ENCODE data around the gene LNX1. TPM values are rescaled to one million over a fixed set of nuclear protein-coding genes. Genes with fewer than 3 reads are reported as not detected.

LNX1 gene
- total RNA-seq, 5 donors from 2014 or later (not counting 1 experiment from before 2014, with no cell fraction given): 0.45 TPM; not detected in 4

DNA sequence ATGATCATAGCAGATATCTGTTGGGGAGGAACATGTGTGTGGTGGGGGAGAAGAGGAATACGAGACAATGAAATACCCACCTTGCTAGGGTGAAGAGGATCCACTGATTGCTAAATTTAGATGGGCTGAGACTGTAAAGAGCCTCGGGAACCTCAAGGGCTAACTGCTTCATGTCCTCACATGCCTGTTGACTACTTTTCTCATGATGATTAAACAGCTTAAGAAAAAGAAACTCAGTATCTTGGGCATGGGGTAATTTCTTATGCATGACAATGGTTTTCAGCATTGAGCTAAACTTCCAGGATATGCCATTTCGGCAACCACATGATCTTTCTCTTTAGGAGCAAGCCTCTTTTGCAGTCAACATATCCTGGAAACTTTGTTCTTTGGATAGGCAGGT lies 3.9 kb upstream of the LNX1 start:
- H3K27me3 Mint-ChIP-seq: peaks cover 41 to 54% of the 10 kb centered on the region in 2 donors
- H3K9me3 ChIP-seq: no peaks in the 10 kb centered on the region
- no peaks in the 10 kb centered on the region for H3K36me3 ChIP-seq (ENCODE audit: control insufficient read depth in 2 of 2, extremely low read depth in 1 of 2, insufficient read depth in 1 of 2, low read length in 1 of 2)
- ATAC-seq (replicated peaks in 1 of 4): no peak
- H3K4me3 Mint-ChIP-seq: no peak overlapping the region
- CTCF ChIA-PET: no interaction called here
- H3K4me1 Mint-ChIP-seq: peaks cover 3 to 18% (median 9%) of the 10 kb centered on the region in 3 donors
- no peaks in the 10 kb centered on the region for H3K36me3 Mint-ChIP-seq
- H3K27ac Mint-ChIP-seq: no peak overlapping the region
- no peak overlapping the region for H3K27ac ChIP-seq (ENCODE audit: low read length)
- H3K4me1 ChIP-seq (ENCODE audit: control insufficient read depth in 1 of 2, extremely low read depth in 1 of 2, insufficient read depth in 2 of 2, low read length in 2 of 2): peaks cover 0 to 5% of the 10 kb centered on the region in 2 experiments
- no peak for DNase-seq
- POLR2A ChIA-PET: no interaction called here
- peaks cover 0 to 21% of the 10 kb centered on the region in 2 experiments for H3K27me3 ChIP-seq (replicated peaks in 1 of 2; ENCODE audit: control insufficient read depth in 2 of 2, extremely low read depth in 1 of 2, insufficient read depth in 2 of 2, low read length in 1 of 2)
- no peaks in the 10 kb centered on the region for H3K9me3 Mint-ChIP-seq
- no peak overlapping the region for H3K4me3 ChIP-seq (ENCODE audit: control insufficient read depth in 1 of 2, extremely low read depth in 1 of 2, low read length in 1 of 2)
- 71% methylated on average over 1 of the region's 3 CpGs for WGBS (ENCODE audit: insufficient coverage)

DNA sequence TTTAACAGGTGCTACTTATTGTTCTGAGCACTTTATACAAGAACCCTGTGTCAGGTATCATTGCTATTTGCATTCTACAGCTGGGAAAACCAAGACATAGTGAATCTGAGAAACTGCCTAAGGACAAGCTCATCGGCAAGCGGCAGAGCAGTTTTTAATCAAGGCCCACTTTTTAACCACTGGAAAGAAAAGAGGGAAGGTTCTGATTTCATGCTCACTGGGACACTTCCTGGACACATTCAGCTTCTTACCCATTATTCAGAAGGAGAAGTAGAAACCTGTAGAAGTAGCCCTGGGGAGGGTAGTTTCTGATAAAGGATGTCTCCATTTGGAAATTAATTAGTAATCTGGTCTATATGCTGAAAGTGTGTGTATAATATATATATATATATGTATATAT lies 2.5 kb upstream of the LNX1 start:
- Histone ChIP-seq H3K4me3 (ENCODE audit: control insufficient read depth in 1 of 2, extremely low read depth in 1 of 2, low read length in 1 of 2) (no peak overlapping the region), H3K9me3 (no peaks in the 10 kb centered on the region), H3K36me3 (ENCODE audit: control insufficient read depth in 2 of 2, extremely low read depth in 1 of 2, insufficient read depth in 1 of 2, low read length in 1 of 2) (no peaks in the 10 kb centered on the region), H3K27me3 (replicated peaks in 1 of 2; ENCODE audit: control insufficient read depth in 2 of 2, extremely low read depth in 1 of 2, insufficient read depth in 2 of 2, low read length in 1 of 2) (peaks cover 0 to 24% of the 10 kb centered on the region in 2 experiments), H3K27ac (ENCODE audit: low read length) (no peak overlapping the region), H3K4me1 (ENCODE audit: control insufficient read depth in 1 of 2, extremely low read depth in 1 of 2, insufficient read depth in 2 of 2, low read length in 2 of 2) (peaks cover 0 to 5% of the 10 kb centered on the region in 2 experiments)
- ATAC-seq (replicated peaks in 1 of 4): no peak
- DNase-seq: no peak
- Mint-ChIP-seq H3K27me3 (peaks cover 48 to 63% of the 10 kb centered on the region in 2 donors), H3K9me3 (no peaks in the 10 kb centered on the region), H3K4me1 (peaks cover 3 to 18% (median 9%) of the 10 kb centered on the region in 3 donors), H3K4me3 (no peak overlapping the region), H3K36me3 (no peaks in the 10 kb centered on the region), H3K27ac (no peak overlapping the region)
- CTCF ChIA-PET: no interaction called here
- no CpG with 5 or more reads among the region's 2 CpGs for WGBS (ENCODE audit: insufficient coverage)
- POLR2A ChIA-PET: no interaction called here

DNA sequence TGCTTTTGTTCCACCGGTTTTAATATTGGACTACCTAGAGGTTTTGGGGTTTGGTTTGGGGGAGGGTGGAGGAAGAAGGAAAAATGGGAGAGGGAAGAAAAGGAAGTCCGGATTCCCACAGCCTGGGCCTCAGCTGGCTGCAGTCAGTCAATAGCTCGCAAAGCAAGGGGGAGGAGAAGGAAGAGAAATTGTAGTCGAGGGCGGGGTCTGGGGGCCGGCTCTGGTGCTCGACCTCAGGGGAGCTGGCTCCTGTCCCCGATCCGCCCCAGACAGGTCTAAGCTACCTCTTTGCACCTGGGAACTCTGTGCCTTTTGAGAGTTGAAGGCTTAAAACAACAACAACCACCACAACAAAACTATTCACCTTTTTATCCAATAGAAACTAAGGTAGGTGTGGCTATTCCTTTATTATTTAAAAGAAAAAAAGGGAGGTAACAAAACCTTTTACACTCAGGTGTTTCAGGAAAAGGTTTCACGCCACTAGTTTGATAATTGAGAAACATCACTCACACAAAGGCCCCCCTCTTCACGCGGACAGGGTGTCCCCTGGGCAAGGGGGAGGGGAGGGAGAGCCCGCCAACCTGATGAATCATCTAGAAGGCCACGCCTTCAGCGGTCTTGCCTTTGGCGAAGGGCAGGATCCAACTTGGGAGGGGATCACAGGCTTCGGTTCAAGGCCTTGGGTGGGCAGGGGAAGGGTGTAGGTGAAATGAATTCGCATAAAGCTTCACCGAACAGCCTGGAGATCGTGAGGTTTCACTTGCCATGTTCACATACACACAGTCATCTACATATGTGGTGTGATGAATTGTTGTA lies 1.6 kb upstream of the LNX1 start:
- Histone ChIP-seq H3K9me3 (no peaks in the 10 kb centered on the region), H3K4me1 (ENCODE audit: control insufficient read depth in 1 of 2, extremely low read depth in 1 of 2, insufficient read depth in 2 of 2, low read length in 2 of 2) (peaks cover 0 to 5% of the 10 kb centered on the region in 2 experiments), H3K4me3 (ENCODE audit: control insufficient read depth in 1 of 2, extremely low read depth in 1 of 2, low read length in 1 of 2) (no peak overlapping the region), H3K27me3 (replicated peaks in 1 of 2; ENCODE audit: control insufficient read depth in 2 of 2, extremely low read depth in 1 of 2, insufficient read depth in 2 of 2, low read length in 1 of 2) (peaks cover 0 to 25% of the 10 kb centered on the region in 2 experiments), H3K27ac (ENCODE audit: low read length) (no peak overlapping the region), H3K36me3 (ENCODE audit: control insufficient read depth in 2 of 2, extremely low read depth in 1 of 2, insufficient read depth in 1 of 2, low read length in 1 of 2) (no peaks in the 10 kb centered on the region)
- ATAC-seq (replicated peaks in 1 of 4) (no peak), DNase-seq (no peak)
- H3K27me3 Mint-ChIP-seq: peaks cover 48 to 65% of the 10 kb centered on the region in 2 donors
- WGBS (ENCODE audit: insufficient coverage): 46% methylated on average over 5 of the region's 20 CpGs
- ChIA-PET POLR2A (no interaction called here), CTCF (no interaction called here)
- peaks cover 3 to 18% (median 9%) of the 10 kb centered on the region in 3 donors for H3K4me1 Mint-ChIP-seq
- H3K36me3 Mint-ChIP-seq: no peaks in the 10 kb centered on the region
- H3K4me3 Mint-ChIP-seq: no peak overlapping the region
- H3K9me3 Mint-ChIP-seq: no peaks in the 10 kb centered on the region
- H3K27ac Mint-ChIP-seq: no peak overlapping the region

DNA sequence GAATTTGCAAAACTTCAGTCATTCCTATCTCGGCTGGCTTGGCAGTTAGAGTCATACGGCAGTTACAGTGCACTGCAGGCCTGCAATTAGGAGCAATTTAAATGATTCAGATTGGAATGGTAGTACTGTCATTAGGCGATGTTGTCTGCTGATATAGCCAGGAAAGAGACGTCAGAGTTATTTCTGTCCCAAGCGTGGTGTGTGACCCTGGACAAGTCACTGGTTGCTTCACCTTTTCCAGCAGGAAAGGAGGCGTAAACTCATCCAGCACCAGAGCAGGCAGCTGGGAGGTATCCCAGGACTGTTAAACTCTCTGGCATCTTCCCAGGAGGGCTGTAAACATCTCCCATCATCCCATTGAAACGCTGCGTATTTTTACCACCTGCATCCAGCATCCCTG lies 836 bp upstream of the LNX1 start:
- H3K4me1 ChIP-seq (ENCODE audit: control insufficient read depth in 1 of 2, extremely low read depth in 1 of 2, insufficient read depth in 2 of 2, low read length in 2 of 2): peaks cover 0 to 5% of the 10 kb centered on the region in 2 experiments
- peaks cover 42 to 57% of the 10 kb centered on the region in 2 donors for H3K27me3 Mint-ChIP-seq
- no peaks in the 10 kb centered on the region for H3K9me3 Mint-ChIP-seq
- H3K4me3 ChIP-seq (ENCODE audit: control insufficient read depth in 1 of 2, extremely low read depth in 1 of 2, low read length in 1 of 2): no peak overlapping the region
- ATAC-seq (replicated peaks in 1 of 4) (no peak), DNase-seq (no peak)
- no peaks in the 10 kb centered on the region for H3K36me3 ChIP-seq (ENCODE audit: control insufficient read depth in 2 of 2, extremely low read depth in 1 of 2, insufficient read depth in 1 of 2, low read length in 1 of 2)
- 92% methylated on average over 7 of the region's 8 CpGs for WGBS (ENCODE audit: insufficient coverage)
- POLR2A ChIA-PET: no interaction called here
- no peak overlapping the region for H3K27ac ChIP-seq (ENCODE audit: low read length)
- H3K27ac Mint-ChIP-seq: no peak overlapping the region
- peak overlapping the region in 1 of 3 donors; percentile 55 for H3K4me3 Mint-ChIP-seq
- no peaks in the 10 kb centered on the region for H3K9me3 ChIP-seq
- no peaks in the 10 kb centered on the region for H3K36me3 Mint-ChIP-seq
- peaks cover 0 to 25% of the 10 kb centered on the region in 2 experiments for H3K27me3 ChIP-seq (replicated peaks in 1 of 2; ENCODE audit: control insufficient read depth in 2 of 2, extremely low read depth in 1 of 2, insufficient read depth in 2 of 2, low read length in 1 of 2)
- CTCF ChIA-PET: no interaction called here
- peaks cover 3 to 18% (median 9%) of the 10 kb centered on the region in 3 donors for H3K4me1 Mint-ChIP-seq

GRCh38 chr4:53590187-53590586 lies 1.1 kb downstream of the LNX1 start:
- no CpG with 5 or more reads among the region's 2 CpGs for WGBS (ENCODE audit: insufficient coverage)
- ChIA-PET CTCF (no interaction called here), POLR2A (no interaction called here)
- no peaks in the 10 kb centered on the region for H3K9me3 ChIP-seq
- Mint-ChIP-seq H3K27ac (no peak overlapping the region), H3K4me3 (peak overlapping the region in 1 of 3 donors; percentile 55), H3K27me3 (peaks cover 35 to 47% of the 10 kb centered on the region in 2 donors), H3K9me3 (no peaks in the 10 kb centered on the region), H3K36me3 (no peaks in the 10 kb centered on the region), H3K4me1 (peaks cover 3 to 18% (median 9%) of the 10 kb centered on the region in 3 donors)
- H3K36me3 ChIP-seq (ENCODE audit: control insufficient read depth in 2 of 2, extremely low read depth in 1 of 2, insufficient read depth in 1 of 2, low read length in 1 of 2): no peaks in the 10 kb centered on the region
- DNase-seq (no peak), ATAC-seq (replicated peaks in 1 of 4) (no peak)
- no peak overlapping the region for H3K27ac ChIP-seq (ENCODE audit: low read length)
- peaks cover 0 to 25% of the 10 kb centered on the region in 2 experiments for H3K27me3 ChIP-seq (replicated peaks in 1 of 2; ENCODE audit: control insufficient read depth in 2 of 2, extremely low read depth in 1 of 2, insufficient read depth in 2 of 2, low read length in 1 of 2)
- peaks cover 0 to 5% of the 10 kb centered on the region in 2 experiments for H3K4me1 ChIP-seq (ENCODE audit: control insufficient read depth in 1 of 2, extremely low read depth in 1 of 2, insufficient read depth in 2 of 2, low read length in 2 of 2)
- no peak overlapping the region for H3K4me3 ChIP-seq (ENCODE audit: control insufficient read depth in 1 of 2, extremely low read depth in 1 of 2, low read length in 1 of 2)

DNA sequence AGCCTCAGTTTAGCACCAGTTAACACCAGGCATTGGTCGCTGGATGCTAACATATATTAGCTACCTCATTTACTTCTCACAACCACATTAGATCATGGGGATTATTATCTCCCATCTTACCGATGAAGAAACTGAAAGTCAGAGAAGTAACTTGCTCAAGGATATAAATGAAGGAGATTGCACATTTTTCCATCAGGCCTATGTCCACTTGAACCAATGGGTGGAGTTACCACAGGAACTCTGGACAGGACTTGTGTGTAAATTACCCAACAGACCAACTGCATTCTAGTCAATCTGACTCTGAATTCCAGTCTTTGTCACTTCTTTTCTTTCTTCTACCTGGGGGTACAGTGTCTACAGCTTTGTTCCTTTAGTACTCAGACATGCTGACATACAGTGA lies 1.8 kb downstream of the LNX1 start:
- ATAC-seq (replicated peaks in 1 of 4) (no peak), DNase-seq (no peak)
- no peaks in the 10 kb centered on the region for H3K9me3 ChIP-seq
- peaks cover 0 to 25% of the 10 kb centered on the region in 2 experiments for H3K27me3 ChIP-seq (replicated peaks in 1 of 2; ENCODE audit: control insufficient read depth in 2 of 2, extremely low read depth in 1 of 2, insufficient read depth in 2 of 2, low read length in 1 of 2)
- no peaks in the 10 kb centered on the region for H3K36me3 ChIP-seq (ENCODE audit: control insufficient read depth in 2 of 2, extremely low read depth in 1 of 2, insufficient read depth in 1 of 2, low read length in 1 of 2)
- peaks cover 0 to 5% of the 10 kb centered on the region in 2 experiments for H3K4me1 ChIP-seq (ENCODE audit: control insufficient read depth in 1 of 2, extremely low read depth in 1 of 2, insufficient read depth in 2 of 2, low read length in 2 of 2)
- Mint-ChIP-seq H3K9me3 (no peaks in the 10 kb centered on the region), H3K27ac (no peak overlapping the region), H3K36me3 (no peaks in the 10 kb centered on the region), H3K4me3 (no peak overlapping the region), H3K4me1 (peaks cover 3 to 18% (median 9%) of the 10 kb centered on the region in 3 donors), H3K27me3 (peaks cover 35 to 42% of the 10 kb centered on the region in 2 donors)
- WGBS (ENCODE audit: insufficient coverage): no CpG with 5 or more reads among the region's 2 CpGs
- ChIA-PET POLR2A (no interaction called here), CTCF (no interaction called here)
- H3K27ac ChIP-seq (ENCODE audit: low read length): no peak overlapping the region
- H3K4me3 ChIP-seq (ENCODE audit: control insufficient read depth in 1 of 2, extremely low read depth in 1 of 2, low read length in 1 of 2): no peak overlapping the region
